ENCODE results near the gene PDLIM4. TPM values are rescaled to one million over a fixed set of nuclear protein-coding genes. Genes with fewer than 3 reads are reported as not detected.

Gene PDLIM4
- total RNA-seq, 1 donor from 2014 or later: 55.1 TPM

- DNase-seq (ENCODE audit: low spot score): no peak
- no peak overlapping the region for H3K4me3 Mint-ChIP-seq (ENCODE audit: unreplicated experiment)
- no peaks in the 10 kb centered on the region for H3K9me3 Mint-ChIP-seq (ENCODE audit: low read depth)
- H3K4me1 Mint-ChIP-seq (ENCODE audit: low read depth): peaks cover 89% of the 10 kb centered on the region
- peaks cover 5% of the 10 kb centered on the region for H3K36me3 Mint-ChIP-seq (ENCODE audit: low read depth)
- peak overlapping the region; percentile 92 for H3K27ac Mint-ChIP-seq (ENCODE audit: unreplicated experiment)
- TF ChIP-seq CTCF (IDR thresholded peaks at IDR 0.05): no peak
- H3K27me3 Mint-ChIP-seq (ENCODE audit: low read depth): no peaks in the 10 kb centered on the region
Observed at GRCh38 chr5:132222649-132223038, 34.9 kb upstream of the PDLIM4 start.

GRCh38 chr5:132223861-132224260, 33.6 kb upstream of the PDLIM4 start:
- H3K36me3 Mint-ChIP-seq (ENCODE audit: low read depth): no peaks in the 10 kb centered on the region
- no peak for TF ChIP-seq CTCF (IDR thresholded peaks at IDR 0.05)
- peaks cover 82% of the 10 kb centered on the region for H3K4me1 Mint-ChIP-seq (ENCODE audit: low read depth)
- H3K27ac Mint-ChIP-seq (ENCODE audit: unreplicated experiment): peak overlapping the region; percentile 65
- no peaks in the 10 kb centered on the region for H3K27me3 Mint-ChIP-seq (ENCODE audit: low read depth)
- H3K9me3 Mint-ChIP-seq (ENCODE audit: low read depth): no peaks in the 10 kb centered on the region
- peak overlapping the region; percentile 82 for H3K4me3 Mint-ChIP-seq (ENCODE audit: unreplicated experiment)
- no peak for DNase-seq (ENCODE audit: low spot score)

GRCh38 chr5:132224716-132225115, 32.8 kb upstream of the PDLIM4 start:
- peaks cover 79% of the 10 kb centered on the region for H3K4me1 Mint-ChIP-seq (ENCODE audit: low read depth)

GRCh38 chr5:132225165-132226032, 32.1 kb upstream of the PDLIM4 start:
- no peaks in the 10 kb centered on the region for H3K36me3 Mint-ChIP-seq (ENCODE audit: low read depth)
- no peak for TF ChIP-seq CTCF (IDR thresholded peaks at IDR 0.05)
- no peak for DNase-seq (ENCODE audit: low spot score)
- H3K4me1 Mint-ChIP-seq (ENCODE audit: low read depth): peaks cover 73% of the 10 kb centered on the region
- H3K27ac Mint-ChIP-seq (ENCODE audit: unreplicated experiment): peak overlapping the region; percentile 98
- H3K9me3 Mint-ChIP-seq (ENCODE audit: low read depth): no peaks in the 10 kb centered on the region
- no peaks in the 10 kb centered on the region for H3K27me3 Mint-ChIP-seq (ENCODE audit: low read depth)
- peak overlapping the region; percentile 82 for H3K4me3 Mint-ChIP-seq (ENCODE audit: unreplicated experiment)

More at GRCh38 chr5:132224716-132225115, 32.8 kb upstream of the PDLIM4 start:
- Mint-ChIP-seq H3K9me3 (ENCODE audit: low read depth) (no peaks in the 10 kb centered on the region), H3K27me3 (ENCODE audit: low read depth) (no peaks in the 10 kb centered on the region), H3K36me3 (ENCODE audit: low read depth) (no peaks in the 10 kb centered on the region), H3K27ac (ENCODE audit: unreplicated experiment) (peak overlapping the region; percentile 98), H3K4me3 (ENCODE audit: unreplicated experiment) (peak overlapping the region; percentile 82)
- DNase-seq (ENCODE audit: low spot score): no peak
- no peak for TF ChIP-seq CTCF (IDR thresholded peaks at IDR 0.05)

- no peaks in the 10 kb centered on the region for H3K36me3 Mint-ChIP-seq (ENCODE audit: low read depth)
- no peak for DNase-seq (ENCODE audit: low spot score)
- no peaks in the 10 kb centered on the region for H3K9me3 Mint-ChIP-seq (ENCODE audit: low read depth)
- peak overlapping the region; percentile 82 for H3K4me3 Mint-ChIP-seq (ENCODE audit: unreplicated experiment)
- peak overlapping the region; percentile 98 for H3K27ac Mint-ChIP-seq (ENCODE audit: unreplicated experiment)
- H3K4me1 Mint-ChIP-seq (ENCODE audit: low read depth): peaks cover 60% of the 10 kb centered on the region
- H3K27me3 Mint-ChIP-seq (ENCODE audit: low read depth): no peaks in the 10 kb centered on the region
- TF ChIP-seq CTCF (IDR thresholded peaks at IDR 0.05): no peak
Observed at GRCh38 chr5:132226516-132227234, 30.8 kb upstream of the PDLIM4 start.

Measured in chondrocyte (in vitro differentiated cells).